Stomach (tissue), 4 donors: ENCODE results near the gene TANGO2.

Source experiments
- CTCF ChIP-seq, 7 experiments: fragments of 450-650 bp in 4 of 7; fragments of 200-600 bp in 3 of 7; sonication (generic) in 3 of 7; IDR thresholded peaks; one replicate each; pipeline ENCODE4 v1.5.1; 2016 to 2019; ENCODE audit warnings: antibody characterized with exemption in 7 of 7, control low read depth in 2 of 7, mild to moderate bottlenecking in 1 of 7
- POLR2A ChIP-seq, 4 donors: fragments of 450-650 bp; IDR thresholded peaks; one replicate each; pipeline ENCODE4 v1.6.1; 2016; ENCODE audit warnings: antibody characterized with exemption in 4 of 4, control low read depth in 2 of 4, mild to moderate bottlenecking in 1 of 4, moderate library complexity in 1 of 4

GRCh38 chr22:20022231-20022977, 1.5 kb downstream of the TANGO2 start:
- TF ChIP-seq POLR2A (IDR thresholded peaks at IDR 0.05) (no peak), CTCF (IDR thresholded peaks at IDR 0.05) (no peak)
